Tibial nerve (tissue), 3 donors: ENCODE measurements around the gene RASSF5.

ENCODE experiments used
- POLR2A ChIP-seq, 2 donors: fragments of 450-650 bp; IDR thresholded peaks; one replicate each; pipeline ENCODE4 v1.6.1; 2017; ENCODE audit warnings: antibody characterized with exemption in 2 of 2, mild to moderate bottlenecking in 2 of 2, moderate library complexity in 2 of 2
- TF ChIP-seq, protein P1 (sequence below), 5 experiments: fragments of 200-600 bp in 3 of 5; fragments of 450-650 bp in 2 of 5; sonication (generic) in 3 of 5; IDR thresholded peaks; one replicate each; pipeline ENCODE4 v1.5.1; 2016 to 2019; ENCODE audit warnings: antibody characterized with exemption in 5 of 5, mild to moderate bottlenecking in 3 of 5, moderate library complexity in 2 of 5

DNA sequence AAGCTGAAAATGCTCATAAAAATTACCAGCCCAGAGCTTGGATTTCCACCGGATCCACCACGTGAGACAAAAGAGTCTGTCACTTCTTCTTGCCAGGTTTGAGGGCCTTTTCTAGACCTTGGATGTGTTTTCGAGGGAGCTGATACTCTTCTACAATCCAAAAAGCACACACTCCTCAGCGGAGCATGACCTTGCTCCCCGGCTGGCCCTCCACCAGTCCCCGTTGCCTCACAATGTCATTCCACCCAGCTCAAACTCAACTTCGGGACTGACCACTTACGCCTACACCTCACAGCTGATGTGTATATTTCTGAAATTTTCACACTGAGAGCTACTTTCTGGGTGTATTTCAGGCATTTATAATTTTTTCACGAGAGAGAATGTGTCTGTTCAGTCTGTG is 84.4 kb downstream of the RASSF5 start:
- TF ChIP-seq, protein P1, sequence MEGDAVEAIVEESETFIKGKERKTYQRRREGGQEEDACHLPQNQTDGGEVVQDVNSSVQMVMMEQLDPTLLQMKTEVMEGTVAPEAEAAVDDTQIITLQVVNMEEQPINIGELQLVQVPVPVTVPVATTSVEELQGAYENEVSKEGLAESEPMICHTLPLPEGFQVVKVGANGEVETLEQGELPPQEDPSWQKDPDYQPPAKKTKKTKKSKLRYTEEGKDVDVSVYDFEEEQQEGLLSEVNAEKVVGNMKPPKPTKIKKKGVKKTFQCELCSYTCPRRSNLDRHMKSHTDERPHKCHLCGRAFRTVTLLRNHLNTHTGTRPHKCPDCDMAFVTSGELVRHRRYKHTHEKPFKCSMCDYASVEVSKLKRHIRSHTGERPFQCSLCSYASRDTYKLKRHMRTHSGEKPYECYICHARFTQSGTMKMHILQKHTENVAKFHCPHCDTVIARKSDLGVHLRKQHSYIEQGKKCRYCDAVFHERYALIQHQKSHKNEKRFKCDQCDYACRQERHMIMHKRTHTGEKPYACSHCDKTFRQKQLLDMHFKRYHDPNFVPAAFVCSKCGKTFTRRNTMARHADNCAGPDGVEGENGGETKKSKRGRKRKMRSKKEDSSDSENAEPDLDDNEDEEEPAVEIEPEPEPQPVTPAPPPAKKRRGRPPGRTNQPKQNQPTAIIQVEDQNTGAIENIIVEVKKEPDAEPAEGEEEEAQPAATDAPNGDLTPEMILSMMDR (IDR thresholded peaks at IDR 0.05): no peak
- no peak for TF ChIP-seq POLR2A (IDR thresholded peaks at IDR 0.05)
